Astrocyte (in vitro differentiated cells and primary cell): ENCODE measurements around the gene KLHL17.

Source experiments
- CTCF ChIP-seq: IDR thresholded peaks from 2 replicates; pipeline ENCODE4 v1.5.1; 2011; ENCODE audit warnings: low read depth, mild to moderate bottlenecking, inconsistent platforms, low read length, moderate library complexity; ENCODE audit not compliant: insufficient read depth
- EZH2 ChIP-seq: IDR thresholded peaks from 2 replicates; pipeline ENCODE4 v1.6.1; 2012; ENCODE audit warnings: mild to moderate bottlenecking, low read length, inconsistent platforms; ENCODE audit not compliant: insufficient read depth

GRCh38 chr1:997713-997992, 37.3 kb downstream of the KLHL17 start:
- TF ChIP-seq EZH2, result no peak
- TF ChIP-seq CTCF, result no peak
